ENCODE results near the gene ATF6.

The ATF6 gene

DNA sequence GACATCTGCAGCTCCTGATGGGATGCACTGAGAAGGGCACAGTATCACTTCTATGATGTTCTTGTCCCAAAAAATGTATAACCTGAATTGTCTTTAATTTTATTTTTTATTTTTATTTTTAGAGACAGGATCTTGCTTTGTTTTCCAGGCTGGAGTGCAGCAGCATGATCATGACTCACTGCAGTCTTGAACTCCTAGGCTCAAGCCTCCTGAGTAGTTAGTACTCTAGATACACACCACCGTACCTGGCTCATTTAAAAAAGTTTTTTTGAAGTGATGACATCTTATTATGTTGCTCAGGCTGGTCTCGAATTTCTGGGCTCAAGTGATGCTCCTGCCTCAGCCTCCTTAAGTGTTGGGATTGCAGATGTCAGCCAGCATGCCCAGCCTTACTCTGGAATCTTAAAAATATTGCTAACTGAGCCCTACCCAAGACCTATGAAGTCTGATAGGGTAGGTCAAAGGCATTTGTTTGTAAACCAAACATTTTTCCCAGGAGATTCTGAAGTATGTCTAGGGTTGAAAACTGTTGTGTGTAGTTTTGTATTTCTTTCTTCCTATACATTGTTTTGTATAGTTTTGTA lies 68.9 kb downstream of the ATF6 start:
- no peak for DNase-seq (ENCODE audit: low read depth, low spot score)

DNA sequence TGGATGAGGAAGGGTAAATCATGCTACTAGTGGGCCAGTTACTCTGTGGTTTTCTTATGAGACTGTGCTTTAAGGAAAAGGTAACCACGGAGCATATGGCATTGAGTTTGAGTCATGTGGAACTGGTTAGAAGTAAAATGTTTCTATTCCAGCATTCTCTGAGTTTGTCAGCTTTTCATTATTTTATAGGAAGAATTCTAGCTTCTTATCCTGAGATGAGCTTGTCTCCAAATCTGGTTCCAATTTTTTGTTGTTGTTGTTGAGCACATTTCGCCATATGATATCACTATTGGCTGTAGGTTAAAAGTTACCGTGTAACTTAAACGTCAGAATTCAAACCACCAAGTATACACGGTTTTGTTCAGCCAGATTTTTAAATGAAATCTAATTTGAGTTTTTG lies 69.9 kb downstream of the ATF6 start:
- DNase-seq (ENCODE audit: low read depth, low spot score) = no peak

DNA sequence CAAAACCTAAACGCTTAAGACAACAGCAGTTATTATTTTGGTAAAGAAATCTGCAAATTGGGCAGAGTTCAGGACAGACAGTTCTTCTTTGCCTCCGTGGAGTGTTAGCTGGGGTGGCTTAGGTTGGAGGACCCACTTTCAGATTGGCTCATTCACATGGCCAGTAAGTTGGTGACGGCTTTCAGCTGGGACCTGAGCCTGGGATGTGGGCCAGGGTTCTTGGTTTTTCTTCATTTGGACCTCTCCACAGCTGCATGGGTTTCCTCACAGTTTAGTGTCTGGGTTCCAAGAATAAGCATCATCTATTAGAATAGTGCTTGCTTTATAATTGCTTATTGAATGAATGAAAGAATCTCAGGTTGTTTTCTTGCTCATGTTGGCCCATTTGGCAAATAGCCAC lies 72.2 kb downstream of the ATF6 start:
- DNase-seq (ENCODE audit: low read depth, low spot score) = no peak

DNA sequence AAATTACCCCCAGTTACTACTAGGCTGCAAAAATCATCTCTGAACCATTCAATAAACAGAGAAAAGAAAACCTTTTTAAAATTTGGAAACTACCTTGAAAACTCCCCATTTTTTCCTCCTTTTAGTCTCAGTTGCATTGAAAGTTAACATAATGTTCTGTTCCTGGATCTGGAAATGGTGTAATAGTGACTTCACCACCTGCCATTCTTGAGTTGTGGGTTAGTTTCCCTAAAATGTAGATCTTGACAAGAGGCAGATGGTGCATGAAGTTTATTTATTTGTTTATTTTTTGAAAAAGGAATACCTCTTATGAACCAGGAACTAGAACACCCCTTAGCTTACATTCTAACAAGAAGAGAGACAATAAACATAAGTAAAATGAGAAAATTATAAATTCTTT lies 72.8 kb downstream of the ATF6 start:
- DNase-seq (ENCODE audit: low read depth, low spot score) = no peak

DNA sequence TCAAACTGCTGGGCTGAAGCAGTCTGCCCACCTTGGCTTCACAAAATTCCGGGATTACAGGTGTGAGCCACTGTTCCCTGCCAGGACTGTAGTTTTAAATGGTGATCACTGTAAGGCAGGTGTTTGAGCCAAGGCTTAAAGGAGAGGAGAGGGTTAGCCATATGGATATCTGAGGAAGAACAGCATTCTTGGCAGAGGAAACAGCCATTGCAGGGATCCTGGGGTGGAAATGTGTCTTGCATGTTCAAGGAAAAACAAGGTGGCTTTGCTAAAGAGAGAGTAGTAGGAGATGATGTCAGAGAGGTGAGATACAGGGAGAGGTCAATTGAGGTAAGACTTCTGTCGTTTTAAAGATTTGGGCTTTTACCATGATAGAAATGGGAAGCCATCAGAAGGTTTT lies 73.5 kb downstream of the ATF6 start:
- no peak for DNase-seq (ENCODE audit: low read depth, low spot score)

DNA sequence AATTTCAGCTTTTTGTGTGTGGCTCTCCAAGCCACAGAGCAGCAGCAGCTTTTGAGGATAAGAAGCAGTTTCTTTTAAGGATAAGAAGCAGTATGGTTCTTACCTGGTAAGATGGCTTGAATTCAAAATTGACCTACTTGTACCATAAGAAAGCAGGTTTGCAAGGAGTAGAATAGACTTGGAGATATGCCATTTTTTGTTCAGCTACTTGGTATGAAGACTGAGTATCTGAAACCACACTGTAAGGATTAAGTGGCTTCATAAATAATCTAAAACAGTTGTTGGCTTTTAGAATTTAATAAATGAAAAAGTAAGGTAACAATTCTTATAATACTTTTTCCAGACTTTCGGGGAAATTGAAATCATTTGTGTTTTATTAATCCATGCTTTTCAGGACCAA lies 74.2 kb downstream of the ATF6 start:
- DNase-seq (ENCODE audit: low read depth, low spot score) = no peak

DNA sequence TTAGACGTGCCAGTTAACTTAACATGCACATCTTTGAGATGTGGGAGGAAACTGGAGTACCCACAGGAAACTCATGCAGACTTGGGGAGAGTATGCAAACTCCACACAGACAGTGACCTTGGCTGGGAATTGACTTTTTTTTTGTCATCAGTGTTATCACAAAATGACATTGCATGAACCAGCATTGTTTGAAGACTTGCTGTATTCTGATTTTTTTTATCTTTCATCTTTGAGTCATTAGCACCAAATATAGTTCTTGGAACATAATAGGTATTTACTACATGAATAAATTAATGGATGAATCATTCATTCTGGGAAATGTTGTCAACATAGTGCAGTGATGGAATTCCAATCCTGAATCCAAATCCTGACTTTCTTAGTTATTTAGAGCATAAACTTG lies 77.0 kb downstream of the ATF6 start:
- no peak for DNase-seq (ENCODE audit: low read depth, low spot score)

DNA sequence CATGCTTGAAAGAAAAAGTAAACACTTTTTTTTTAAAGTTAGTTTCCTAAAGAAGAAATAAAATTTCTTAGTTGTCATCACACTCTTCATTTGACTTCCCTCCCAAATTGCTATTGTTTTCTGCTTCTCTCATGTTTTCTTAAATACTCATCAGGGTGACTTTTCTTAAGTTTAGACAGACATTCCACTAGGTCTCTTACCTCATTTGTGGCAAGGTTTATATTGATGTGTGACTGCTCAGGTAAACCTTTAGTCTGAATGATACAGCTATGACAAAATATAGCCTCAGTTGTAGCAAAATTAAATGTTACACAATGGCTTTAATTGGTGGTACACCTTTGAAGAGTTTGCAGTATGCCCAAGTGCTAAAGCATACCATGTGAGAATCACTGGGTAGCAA lies 78.6 kb downstream of the ATF6 start:
- DNase-seq (ENCODE audit: low read depth, low spot score) = no peak

DNA sequence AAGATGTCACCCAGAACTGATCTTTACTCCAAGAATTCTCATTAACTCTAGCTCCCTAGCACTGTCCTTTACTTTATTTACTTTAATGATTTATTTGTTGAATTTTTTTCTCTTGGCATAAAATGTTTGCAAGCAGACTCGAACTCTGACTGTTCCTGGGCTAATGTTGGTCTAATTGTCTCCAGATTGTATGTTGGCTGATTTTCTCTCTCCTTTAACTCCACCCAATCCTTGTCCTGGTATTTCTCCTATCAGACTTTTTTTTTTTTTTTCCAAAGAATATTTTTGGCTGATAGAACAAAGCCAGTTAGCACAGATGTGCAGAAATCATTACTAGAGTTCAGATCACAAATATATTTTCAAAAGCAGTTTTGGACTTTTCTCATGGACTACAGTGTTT lies 82.6 kb downstream of the ATF6 start:
- DNase-seq (ENCODE audit: low read depth, low spot score) = no peak

DNA sequence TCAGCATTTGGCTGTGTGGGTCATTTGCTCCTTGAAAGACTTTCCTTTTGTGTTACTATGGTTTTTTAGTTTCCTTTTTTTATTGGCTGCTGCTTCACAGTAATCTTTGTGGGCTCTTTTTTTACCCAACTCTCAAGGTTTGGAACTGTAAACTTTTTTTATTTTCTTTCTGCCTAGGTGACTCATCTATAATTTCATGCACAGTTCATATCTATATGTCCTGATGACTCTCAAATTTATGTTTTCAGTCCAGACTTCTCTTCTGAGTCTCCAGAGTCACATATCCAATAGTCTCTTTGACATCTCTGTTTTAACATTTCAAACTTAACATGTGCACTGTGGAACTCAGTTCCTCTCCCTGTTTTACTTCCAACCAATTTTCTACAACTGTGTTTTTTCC lies 83.4 kb downstream of the ATF6 start:
- DNase-seq (ENCODE audit: low read depth, low spot score) = no peak

DNA sequence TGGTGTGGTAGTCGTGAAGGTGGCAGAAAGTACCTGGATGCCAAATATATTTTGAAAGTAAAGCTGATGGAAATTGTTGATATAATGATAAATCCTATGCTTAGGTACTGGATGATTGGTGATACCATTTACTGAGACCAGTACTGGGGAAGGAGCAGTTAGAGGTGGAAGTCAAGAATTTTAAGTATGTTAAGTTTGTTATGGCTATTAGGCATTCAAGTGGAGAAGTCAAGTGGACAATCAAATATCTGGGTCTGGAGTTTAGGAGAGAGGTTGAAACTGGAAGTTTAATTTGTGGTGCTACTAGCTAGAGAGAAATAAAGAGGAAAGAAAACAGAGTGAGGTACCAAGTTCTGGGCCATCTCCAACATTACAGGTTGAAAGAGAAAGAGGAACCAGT lies 89.1 kb downstream of the ATF6 start:
- no peak for DNase-seq (ENCODE audit: low read depth, low spot score)

DNA sequence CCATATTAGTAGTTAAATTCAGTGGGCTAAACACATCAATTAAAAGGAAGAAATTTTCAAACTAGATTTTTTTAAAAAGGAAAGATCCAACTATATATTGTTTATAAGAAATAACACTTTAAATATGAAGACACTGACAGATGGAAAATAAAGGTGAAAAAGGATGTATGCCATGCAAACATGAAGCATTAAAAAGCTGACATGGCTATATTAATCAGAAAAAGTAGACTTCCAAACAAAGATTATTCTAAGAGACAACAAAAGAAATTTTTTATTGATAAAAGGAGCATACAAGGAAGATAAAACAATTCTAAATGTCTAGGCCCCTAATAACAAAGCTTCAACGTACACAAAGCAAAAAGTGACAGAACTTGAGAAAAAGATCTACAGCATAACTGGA lies 92.2 kb downstream of the ATF6 start:
- no peak for DNase-seq (ENCODE audit: low read depth, low spot score)

DNA sequence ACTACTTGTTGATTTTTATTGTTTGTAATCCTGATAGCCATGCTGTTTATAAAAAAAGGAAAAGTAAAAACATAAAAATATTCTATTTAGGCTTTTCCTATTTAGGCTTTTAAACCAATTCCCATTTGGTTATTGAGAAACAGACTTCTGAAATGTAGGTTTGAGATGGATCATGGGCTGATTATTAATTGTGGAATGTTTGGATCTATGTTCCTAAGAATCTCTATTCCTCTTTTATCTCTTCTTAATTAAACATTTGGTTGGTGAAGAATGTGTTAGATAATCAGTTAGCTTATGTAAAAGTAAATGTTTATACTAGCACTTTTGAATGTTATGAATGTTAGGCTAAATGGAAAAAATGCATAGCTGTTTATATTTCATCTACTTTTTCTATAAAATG lies 97.4 kb downstream of the ATF6 start:
- DNase-seq (ENCODE audit: low read depth, low spot score) = no peak

DNA sequence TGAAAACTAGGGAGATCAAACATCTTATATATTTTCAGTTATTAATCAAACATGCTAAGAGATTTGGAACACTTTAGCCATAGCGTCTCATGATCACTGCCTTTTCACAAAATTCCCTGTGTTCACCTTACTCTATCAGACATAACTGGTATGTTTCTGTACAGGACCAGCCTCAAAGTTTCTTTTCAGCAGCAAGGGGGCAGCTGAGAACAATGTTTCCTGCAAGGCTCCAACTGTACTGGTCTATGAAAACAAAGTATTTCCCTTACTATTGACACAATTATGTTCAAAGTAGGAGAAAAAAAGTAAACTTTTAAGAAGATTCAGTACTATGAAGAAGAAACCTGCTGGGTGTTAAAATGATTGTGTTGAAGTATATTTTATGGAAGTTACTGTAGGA lies 98.5 kb downstream of the ATF6 start:
- peak; percentile 17 for DNase-seq (ENCODE audit: low read depth, low spot score)

DNA sequence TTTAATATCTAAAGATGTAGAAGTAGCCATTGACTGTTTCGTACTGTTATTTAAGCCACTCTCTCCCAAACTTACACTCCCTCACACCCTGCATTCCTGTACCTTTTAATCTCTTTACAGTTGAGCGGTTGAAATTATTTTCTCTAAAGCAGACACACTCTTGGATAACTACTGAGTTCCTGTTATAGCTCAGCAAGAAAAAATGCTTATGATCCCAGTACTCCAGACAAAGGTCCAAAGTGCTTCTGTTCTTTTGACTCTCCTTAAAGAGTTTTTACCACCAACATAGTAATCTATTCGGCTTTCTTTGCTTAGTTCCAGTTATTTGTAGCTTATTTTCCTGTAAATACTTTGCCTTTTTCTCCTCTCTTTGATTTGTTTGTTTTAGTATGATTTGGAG lies 100.1 kb downstream of the ATF6 start:
- no peak for DNase-seq (ENCODE audit: low read depth, low spot score)

DNA sequence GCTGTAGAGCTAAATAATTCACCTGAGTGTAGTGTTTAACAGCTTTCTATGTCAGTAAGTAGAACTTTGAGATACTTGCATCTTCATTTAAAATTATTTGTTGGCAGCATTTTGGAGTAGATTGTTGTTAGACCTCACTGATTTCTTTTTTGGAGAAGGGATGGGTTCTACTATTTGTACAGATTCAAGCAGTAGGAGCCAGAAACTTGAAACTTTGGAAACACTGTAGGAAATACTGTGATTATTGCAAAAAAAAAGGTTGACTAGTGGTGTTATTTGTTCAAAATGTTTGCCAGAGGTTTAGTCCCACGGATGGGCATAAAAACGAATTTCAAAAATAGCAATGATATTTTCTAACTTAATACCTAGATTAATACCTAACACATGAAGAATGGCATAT lies 102.7 kb downstream of the ATF6 start:
- DNase-seq (ENCODE audit: low read depth, low spot score) = no peak

DNA sequence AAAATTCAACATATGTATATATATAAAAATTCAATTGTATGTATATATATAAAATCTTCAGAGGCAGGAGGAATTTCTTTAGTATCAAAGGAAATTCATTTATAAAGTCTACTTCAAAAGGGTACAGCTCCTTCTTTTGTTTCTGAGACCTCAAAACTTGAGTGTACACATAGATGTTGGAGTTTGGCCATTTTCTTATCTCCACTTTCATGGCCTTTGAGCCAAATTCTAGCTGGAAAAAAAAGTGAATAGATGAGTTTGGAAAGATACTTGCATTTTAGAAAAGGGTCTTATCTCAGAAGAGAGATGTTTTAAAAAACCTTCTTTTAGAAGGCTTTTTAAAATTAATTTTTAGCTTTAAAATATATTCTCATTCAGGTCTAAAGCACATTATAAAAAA lies 103.2 kb downstream of the ATF6 start:
- no peak for DNase-seq (ENCODE audit: low read depth, low spot score)

DNA sequence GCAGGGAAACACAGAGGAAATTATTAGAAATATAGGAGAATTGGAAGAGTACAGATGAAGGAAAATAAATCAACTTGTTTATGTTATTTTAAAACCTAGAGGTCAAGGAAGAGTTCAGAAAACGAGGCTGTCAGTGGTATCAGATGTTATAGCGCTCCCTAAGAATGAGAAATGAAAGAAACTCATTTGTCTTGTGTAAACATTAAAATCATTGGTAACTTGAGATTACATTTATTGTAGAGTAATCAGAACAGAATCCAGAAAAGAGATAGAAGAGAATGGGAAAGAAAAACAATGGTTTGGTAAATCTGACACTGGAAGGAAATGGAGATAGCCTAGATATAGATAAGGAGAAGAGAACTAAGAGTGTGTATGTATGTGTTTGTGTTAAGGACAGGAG lies 106.4 kb downstream of the ATF6 start:
- DNase-seq (ENCODE audit: low read depth, low spot score) = peak; percentile 38

DNA sequence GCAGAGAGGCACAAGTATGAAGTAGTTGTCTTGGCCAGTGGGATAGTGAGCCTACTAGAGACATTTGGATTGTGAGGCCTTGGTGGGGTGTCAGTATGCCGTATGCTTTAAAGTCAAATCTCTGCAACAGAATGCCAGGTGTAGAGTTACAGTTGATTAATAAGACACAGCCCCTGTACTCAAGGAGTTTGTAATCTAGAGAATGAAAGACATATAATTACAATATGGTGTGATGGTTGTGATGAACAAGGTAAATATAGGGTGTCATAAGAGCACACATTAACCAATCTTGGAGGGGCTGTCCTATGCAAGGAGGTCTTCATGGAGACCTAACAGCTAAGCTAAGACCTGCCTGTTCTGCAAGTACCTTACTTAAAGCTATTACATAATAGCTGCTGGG lies 113.1 kb downstream of the ATF6 start:
- no peak for DNase-seq (ENCODE audit: low read depth, low spot score)

DNA sequence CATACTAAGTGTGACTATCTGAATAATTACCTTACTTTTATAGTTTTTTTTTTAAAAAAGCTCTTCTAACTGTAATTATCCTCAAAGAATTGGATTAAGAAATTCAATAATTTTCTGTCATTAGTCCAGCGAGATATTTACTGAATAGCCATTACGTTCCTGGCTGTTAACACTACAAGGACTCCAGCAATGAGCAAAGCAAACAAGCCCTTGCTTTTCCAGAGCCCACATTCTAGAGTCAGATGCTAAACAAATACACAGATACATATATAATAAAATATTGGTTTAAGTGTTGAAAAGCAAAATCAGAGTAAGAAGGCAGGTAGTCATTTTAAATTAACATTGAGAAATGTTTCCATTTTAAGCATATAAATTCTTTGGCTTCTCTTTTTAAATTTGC lies 118.4 kb downstream of the ATF6 start:
- no peak for DNase-seq (ENCODE audit: low read depth, low spot score)

DNA sequence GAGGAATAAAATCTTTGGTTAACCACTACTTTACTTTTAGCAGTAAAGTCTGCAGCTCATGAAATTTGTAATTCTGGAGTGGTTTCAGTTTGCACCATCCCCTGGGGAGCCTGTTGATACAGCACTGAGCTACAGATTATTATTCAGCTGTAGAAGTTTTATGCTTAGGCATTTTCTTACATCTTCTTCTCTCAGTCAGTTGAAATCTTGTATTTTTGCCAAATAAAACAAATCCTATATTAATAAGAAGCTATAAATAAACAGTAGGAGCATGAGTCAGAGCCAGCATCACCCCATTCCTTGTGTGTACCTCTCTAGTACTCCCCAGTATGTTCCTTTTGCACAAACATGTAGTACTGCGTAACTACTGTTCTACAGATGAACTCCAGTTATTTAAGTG lies 118.9 kb downstream of the ATF6 start:
- DNase-seq (ENCODE audit: low read depth, low spot score) = peak; percentile 95

DNA sequence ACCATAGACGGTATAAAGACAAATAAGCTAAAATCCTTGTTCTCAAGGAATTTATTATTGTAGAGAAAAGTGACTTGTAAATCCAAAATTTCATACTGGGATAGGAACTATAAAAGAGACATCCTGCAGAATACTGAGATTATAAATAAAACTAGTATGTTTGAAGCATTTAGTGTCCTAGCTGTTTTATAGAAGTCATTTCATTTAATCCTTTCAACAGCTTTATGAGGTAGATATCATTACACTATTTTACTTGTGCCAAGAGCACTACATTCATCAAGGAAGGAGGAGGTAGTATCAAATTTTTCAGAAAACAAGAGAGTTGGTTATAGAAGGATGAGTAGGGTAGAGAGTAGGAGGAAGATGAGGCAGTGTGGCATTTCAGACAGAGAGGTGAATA lies 119.6 kb downstream of the ATF6 start:
- DNase-seq (ENCODE audit: low read depth, low spot score) = no peak

DNA sequence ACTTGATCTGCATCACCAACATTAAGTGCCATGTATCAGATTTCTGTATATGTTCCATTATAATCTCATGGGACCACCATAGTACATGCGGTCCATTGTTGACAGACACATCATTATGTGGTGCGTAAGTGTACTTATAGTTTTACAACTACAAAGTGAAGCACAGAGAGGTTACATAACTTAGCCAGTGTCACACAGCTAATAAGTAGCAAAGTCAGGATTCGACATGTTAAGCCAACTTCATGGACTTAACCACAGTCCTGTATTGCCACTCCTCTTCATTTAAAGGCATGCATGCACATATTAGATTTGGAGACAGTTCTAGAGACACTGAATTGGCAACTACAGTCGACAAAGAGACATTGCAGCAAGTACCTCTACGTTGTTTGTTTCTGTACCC lies 120.5 kb downstream of the ATF6 start:
- no peak for DNase-seq (ENCODE audit: low read depth, low spot score)

DNA sequence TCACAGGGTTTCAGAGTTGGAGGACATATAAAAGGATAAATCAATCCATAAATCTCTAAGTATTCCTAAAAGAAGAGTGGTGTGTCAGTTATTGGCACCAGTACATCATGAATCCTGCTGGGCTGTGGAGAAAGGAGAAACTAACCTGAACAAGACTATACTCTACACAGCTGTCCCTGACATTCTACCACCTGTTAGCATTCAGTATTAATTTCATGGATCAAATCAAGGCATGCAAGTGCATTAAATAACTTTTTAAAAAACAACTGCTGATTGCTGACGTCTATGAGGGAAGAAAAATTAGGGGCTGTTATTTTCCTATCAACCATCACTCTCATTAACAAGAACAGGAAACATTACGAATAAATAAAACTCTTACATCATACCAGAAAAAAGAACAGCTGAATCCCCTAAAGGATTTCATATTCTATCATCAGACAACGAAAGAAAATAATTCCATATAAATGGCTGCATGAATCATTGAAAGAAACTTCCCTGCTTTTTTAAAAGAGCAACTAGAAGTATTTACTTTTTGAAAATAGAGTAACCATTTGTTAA lies 121.7 kb downstream of the ATF6 start:
- no peak for DNase-seq (ENCODE audit: low read depth, low spot score)

Data from brain pericyte (primary cell).